ENCODE measurements around the gene CHKA. TPM values are rescaled to one million over a fixed set of nuclear protein-coding genes. Genes with fewer than 3 reads are reported as not detected.

CHKA gene
- total and polyA plus RNA-seq, 2 donors (not counting 3 experiments of a cell fraction or from before 2014, with no cell fraction given): 21.4 to 25.1 TPM

DNA sequence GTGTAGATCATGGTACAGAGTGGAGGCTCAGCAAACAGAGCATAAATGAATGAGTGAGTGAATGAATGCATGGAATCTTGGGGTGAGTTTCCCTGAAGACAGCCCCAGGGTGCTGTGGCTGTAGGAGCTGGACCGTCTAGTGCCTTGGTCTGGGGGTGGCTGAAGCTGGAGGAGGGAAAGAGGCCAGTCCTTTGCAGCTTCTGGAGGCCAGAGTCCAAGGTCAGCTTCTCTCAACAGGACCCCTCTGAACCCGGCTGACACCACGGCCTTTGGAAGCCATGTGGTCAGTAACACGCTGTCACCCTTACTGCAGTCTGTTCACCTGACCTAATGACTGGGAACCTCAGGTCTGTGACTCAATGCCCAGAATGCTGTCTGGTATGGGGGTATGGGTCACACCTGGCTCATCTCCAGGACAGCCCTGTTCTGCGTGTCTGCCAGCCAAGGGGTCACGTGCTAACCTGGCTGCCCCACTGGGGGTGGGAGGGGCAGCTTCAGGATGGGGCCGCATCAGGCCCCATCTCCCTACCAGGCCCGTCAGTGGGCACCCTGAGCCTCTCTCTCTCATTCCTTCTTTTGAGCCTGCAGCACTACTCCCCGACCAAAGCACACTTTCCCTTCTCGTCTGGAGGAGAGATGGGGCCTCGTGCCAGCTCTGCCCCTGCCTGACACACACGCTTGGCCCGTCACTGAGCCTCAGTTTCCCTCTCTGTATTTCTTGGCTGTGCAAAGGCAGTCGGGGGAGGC, 24.1 kb upstream of the CHKA start:
- DNase-seq (ENCODE audit: low read depth, low spot score): no peak
- H2AFZ ChIP-seq (ENCODE audit: low read depth, low read length): no peak overlapping the region
- H3K4me1 ChIP-seq (ENCODE audit: control insufficient read depth, extremely low read depth, insufficient read depth, low read length): peaks cover 19% of the 10 kb centered on the region
- dilution Hi-C loops (cut with MboI; ENCODE audit: extremely low pct_ligation_motif_present, low sequenced_read_pairs) (no loop called here), intact Hi-C loops (cut with micrococcal nuclease) (no loop called here)
- FAIRE-seq: no peak
- no peak overlapping the region for H3K27ac ChIP-seq (ENCODE audit: insufficient read depth, low read depth, low read length)
- H4K20me1 ChIP-seq (replicated peaks; ENCODE audit: control insufficient read depth, extremely low read depth, insufficient read depth, low read length): no peaks in the 10 kb centered on the region
- H3K9me3 ChIP-seq (replicated peaks; ENCODE audit: control insufficient read depth, insufficient read depth, low read length): no peaks in the 10 kb centered on the region
- CTCF ChIA-PET: no interaction called here
- TF ChIP-seq GATA2 (IDR thresholded peaks at IDR 0.05; ENCODE audit: insufficient read depth, insufficient read length, low read depth, low read length): no peak
- TF ChIP-seq, protein P1, sequence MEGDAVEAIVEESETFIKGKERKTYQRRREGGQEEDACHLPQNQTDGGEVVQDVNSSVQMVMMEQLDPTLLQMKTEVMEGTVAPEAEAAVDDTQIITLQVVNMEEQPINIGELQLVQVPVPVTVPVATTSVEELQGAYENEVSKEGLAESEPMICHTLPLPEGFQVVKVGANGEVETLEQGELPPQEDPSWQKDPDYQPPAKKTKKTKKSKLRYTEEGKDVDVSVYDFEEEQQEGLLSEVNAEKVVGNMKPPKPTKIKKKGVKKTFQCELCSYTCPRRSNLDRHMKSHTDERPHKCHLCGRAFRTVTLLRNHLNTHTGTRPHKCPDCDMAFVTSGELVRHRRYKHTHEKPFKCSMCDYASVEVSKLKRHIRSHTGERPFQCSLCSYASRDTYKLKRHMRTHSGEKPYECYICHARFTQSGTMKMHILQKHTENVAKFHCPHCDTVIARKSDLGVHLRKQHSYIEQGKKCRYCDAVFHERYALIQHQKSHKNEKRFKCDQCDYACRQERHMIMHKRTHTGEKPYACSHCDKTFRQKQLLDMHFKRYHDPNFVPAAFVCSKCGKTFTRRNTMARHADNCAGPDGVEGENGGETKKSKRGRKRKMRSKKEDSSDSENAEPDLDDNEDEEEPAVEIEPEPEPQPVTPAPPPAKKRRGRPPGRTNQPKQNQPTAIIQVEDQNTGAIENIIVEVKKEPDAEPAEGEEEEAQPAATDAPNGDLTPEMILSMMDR (IDR thresholded peaks at IDR 0.05; ENCODE audit: extremely low read depth in 1 of 2, insufficient read depth in 1 of 2, low read depth in 1 of 2, low read length in 2 of 2): no peak
- no peak for TF ChIP-seq POLR2AphosphoS5 (IDR thresholded peaks at IDR 0.05; ENCODE audit: insufficient read depth, low read depth, low read length)
- TF ChIP-seq FOS (IDR thresholded peaks at IDR 0.05; ENCODE audit: borderline replicate concordance, insufficient read depth, low read length): no peak
- no peak for TF ChIP-seq JUN (IDR thresholded peaks at IDR 0.05; ENCODE audit: borderline replicate concordance, insufficient read depth, insufficient read length, low read depth)
- no peak for TF ChIP-seq MAX (IDR thresholded peaks at IDR 0.05; ENCODE audit: insufficient read depth, insufficient read length)
- no peak for TF ChIP-seq POLR2A (IDR thresholded peaks at IDR 0.05; ENCODE audit: low read depth, low read length)
- no peak for TF ChIP-seq EZH2 (IDR thresholded peaks at IDR 0.05; ENCODE audit: borderline replicate concordance, low read depth, low read length, severe bottlenecking)
- TF ChIP-seq MYC (IDR thresholded peaks at IDR 0.05; ENCODE audit: low read depth, low read length): no peak
- no peaks in the 10 kb centered on the region for H3K9me1 ChIP-seq (replicated peaks; ENCODE audit: control insufficient read depth, extremely low read depth, insufficient read depth, low read length)
- BruUV-seq (replicated peaks): no TSS peak
- no peak overlapping the region for H3K4me3 ChIP-seq (replicated peaks in 1 of 3; ENCODE audit: insufficient read depth in 1 of 3, low read depth in 1 of 3, low read length in 3 of 3)
- H3K27me3 ChIP-seq (ENCODE audit: control insufficient read depth in 2 of 2, insufficient read depth in 2 of 2, low read length in 2 of 2): no peaks in the 10 kb centered on the region
- H3K9ac ChIP-seq (replicated peaks; ENCODE audit: extremely low read depth, insufficient read depth, low read length): no peak overlapping the region
- H3K36me3 ChIP-seq (ENCODE audit: control insufficient read depth in 2 of 2, extremely low read depth in 1 of 2, insufficient read depth in 2 of 2, low read length in 2 of 2): no peaks in the 10 kb centered on the region
- no peak overlapping the region for H3K4me2 ChIP-seq (ENCODE audit: insufficient read depth, low read length)
- no peaks in the 10 kb centered on the region for H3K79me2 ChIP-seq (ENCODE audit: control insufficient read depth, insufficient read depth, low read length)
- POLR2A ChIA-PET: no interaction called here

Measured in endothelial cell of umbilical vein (primary cell).